WERI-Rb-1 (cell line): ENCODE data around the gene GNAS.

Source experiments
- DNase-seq: peaks from one replicate; pipeline ENCODE4 v3.0.0-alpha.2; 2020
- H3K27ac ChIP-seq: fragments of 250-450 bp; sonication (Bioruptor Pico); 2 replicates; pipeline ENCODE4 v1.5.1; 2020; ENCODE audit warnings: mild to moderate bottlenecking, moderate library complexity
- H3K27me3 ChIP-seq: fragments of 250-450 bp; sonication (Bioruptor Pico); 2 replicates; pipeline ENCODE4 v1.5.1; 2021; ENCODE audit warnings: mild to moderate bottlenecking, low read depth, moderate library complexity; ENCODE audit not compliant: insufficient read depth, severe bottlenecking
- H3K36me3 ChIP-seq: fragments of 250-450 bp; sonication (Bioruptor Pico); 2 replicates; pipeline ENCODE4 v1.5.1; 2020; ENCODE audit warnings: mild to moderate bottlenecking, moderate library complexity
- H3K4me3 ChIP-seq: 2 replicates; pipeline ENCODE4 v1.5.1; 2011; ENCODE audit warnings: low read depth, mild to moderate bottlenecking, control low read depth, low read length
- H3K9me3 ChIP-seq: fragments of 250-450 bp; sonication (Bioruptor Pico); 2 replicates; pipeline ENCODE4 v1.5.1; 2021; ENCODE audit warnings: mild to moderate bottlenecking, moderate library complexity; ENCODE audit not compliant: severe bottlenecking
- CTCF ChIP-seq: IDR thresholded peaks from 2 replicates; pipeline ENCODE4 v1.5.1; 2011; ENCODE audit warnings: low read depth, mild to moderate bottlenecking, control low read depth, inconsistent platforms, low read length

The GNAS gene

DNA sequence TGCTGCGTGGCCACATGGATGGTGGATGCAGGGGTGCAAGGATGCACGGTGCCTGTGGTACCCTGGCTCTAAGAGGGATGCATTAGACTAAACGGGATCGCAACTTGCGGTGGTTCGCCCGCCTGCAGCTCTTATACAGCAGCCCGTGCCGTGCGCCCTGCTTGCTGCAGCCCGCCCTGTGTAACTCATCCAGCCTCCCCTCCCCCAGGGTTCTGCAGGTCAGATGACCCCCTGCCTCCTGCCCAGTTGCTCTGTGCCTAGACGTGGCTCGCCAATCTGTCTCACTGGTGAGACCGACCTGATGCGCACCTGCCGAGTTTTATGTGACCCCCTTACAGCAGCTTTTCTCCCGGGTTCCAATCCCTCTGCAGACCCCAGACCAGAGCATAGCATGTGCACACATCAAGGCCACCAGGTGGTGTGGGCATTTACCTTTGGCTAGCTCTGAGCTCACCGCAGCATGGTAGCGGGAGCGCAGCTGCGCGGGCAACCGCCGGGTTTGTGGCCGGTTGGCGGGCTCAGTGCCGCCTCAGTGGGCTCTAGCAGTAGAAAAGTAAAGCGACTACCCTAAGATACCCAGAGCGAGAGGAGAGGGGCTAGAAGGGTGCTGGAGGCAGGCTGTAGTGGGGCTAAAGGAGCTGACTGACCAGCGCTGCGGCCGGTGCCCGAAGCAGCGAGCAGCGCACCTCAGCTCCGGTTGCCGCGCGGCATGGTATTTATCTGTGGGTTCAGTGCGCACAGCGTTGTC, 1.1 kb upstream of the GNAS start:
- Histone ChIP-seq H3K27me3 (peaks cover 66% of the 10 kb centered on the region), H3K4me3 (peak overlapping the region; percentile 54), H3K27ac (no peak overlapping the region), H3K9me3 (peaks cover 18% of the 10 kb centered on the region), H3K36me3 (no peaks in the 10 kb centered on the region)
- DNase-seq: no peak
- no peak for TF ChIP-seq CTCF

DNA sequence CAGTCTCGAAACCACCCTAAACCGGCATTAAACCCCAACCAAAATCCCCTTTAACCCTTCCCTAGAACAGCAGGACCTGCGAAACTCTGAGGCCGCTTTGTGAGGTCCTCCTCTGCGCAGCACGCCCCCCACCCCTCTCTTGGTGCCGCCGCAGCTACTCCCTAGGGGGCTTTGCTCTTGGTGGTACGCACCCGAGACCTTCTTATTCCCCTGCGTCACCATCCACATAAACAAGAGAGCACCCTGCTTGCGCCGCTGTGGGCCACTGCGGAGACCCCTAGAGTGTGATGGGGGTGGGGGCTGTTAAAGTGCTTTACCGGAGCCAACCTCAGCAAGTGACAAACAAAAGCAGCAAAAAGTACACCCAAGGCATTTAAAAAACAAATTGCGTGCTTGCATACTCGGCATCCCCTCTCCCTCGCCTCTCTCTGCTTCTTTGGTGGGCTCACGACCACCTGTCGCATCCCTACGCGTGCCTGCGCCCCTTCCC, 502 bp upstream of the GNAS start:
- no peaks in the 10 kb centered on the region for H3K36me3 ChIP-seq
- DNase-seq: no peak
- H3K4me3 ChIP-seq: peak overlapping the region; percentile 54
- peaks cover 18% of the 10 kb centered on the region for H3K9me3 ChIP-seq
- TF ChIP-seq CTCF: no peak
- no peak overlapping the region for H3K27ac ChIP-seq
- peaks cover 64% of the 10 kb centered on the region for H3K27me3 ChIP-seq

GRCh38 chr20:58853466-58853865, 950 bp downstream of the GNAS start:
- no peak for DNase-seq
- Histone ChIP-seq H3K36me3 (no peaks in the 10 kb centered on the region), H3K27ac (no peak overlapping the region), H3K9me3 (peaks cover 18% of the 10 kb centered on the region), H3K27me3 (peaks cover 65% of the 10 kb centered on the region), H3K4me3 (no peak overlapping the region)
- TF ChIP-seq CTCF: no peak

- TF ChIP-seq CTCF: no peak
- Histone ChIP-seq H3K9me3 (peaks cover 18% of the 10 kb centered on the region), H3K27ac (no peak overlapping the region), H3K27me3 (peaks cover 68% of the 10 kb centered on the region), H3K4me3 (no peak overlapping the region), H3K36me3 (no peaks in the 10 kb centered on the region)
- DNase-seq: no peak
These were observed 1.6 kb downstream of the GNAS start for GRCh38 chr20:58853976-58854637.

GRCh38 chr20:58854638-58855471, 2.3 kb downstream of the GNAS start:
- DNase-seq: no peak
- Histone ChIP-seq H3K9me3 (peaks cover 18% of the 10 kb centered on the region), H3K27ac (no peak overlapping the region), H3K27me3 (peaks cover 64% of the 10 kb centered on the region), H3K36me3 (no peaks in the 10 kb centered on the region), H3K4me3 (peak overlapping the region; percentile 29)
- no peak for TF ChIP-seq CTCF
